Stimulated activated CD4-positive, alpha-beta T cell treated with anti-CD3 and anti-CD28 coated beads, TNF-alpha, amount 100 ng/mL, for 4 hours (primary cell): ENCODE results near the gene KCNE4.
"Not testable (repeated sequence)": the region's sequence is repeated elsewhere in the genome, so short reads cannot be mapped to it uniquely, and the experiment has no call there.

ENCODE experiments used
- DNase-seq, 3 experiments: peaks; one replicate each; pipeline ENCODE4 v3.0.0-alpha.2; 2020; ENCODE audit warnings: low read depth in 3 of 3

The KCNE4 gene

GRCh38 chr2:223057569-223057968, 5.6 kb downstream of the KCNE4 start:
- no peak for DNase-seq

- no peak for DNase-seq
Observed at GRCh38 chr2:223058952-223059716, 7.1 kb downstream of the KCNE4 start.

- no peak for DNase-seq
Observed at GRCh38 chr2:223060201-223060825, 8.3 kb downstream of the KCNE4 start.

- no peak for DNase-seq
Observed at GRCh38 chr2:223062396-223062795, 10.4 kb downstream of the KCNE4 start.

- no peak for DNase-seq
Observed at GRCh38 chr2:223065107-223065506, 13.1 kb downstream of the KCNE4 start.

- no peak for DNase-seq
Observed at GRCh38 chr2:223066721-223067120, 14.7 kb downstream of the KCNE4 start.

- DNase-seq = no peak
Observed at GRCh38 chr2:223068071-223068470, 16.1 kb downstream of the KCNE4 start.

- DNase-seq = no peak
Observed at GRCh38 chr2:223069465-223069864, 17.5 kb downstream of the KCNE4 start.

- DNase-seq = no peak
Observed at GRCh38 chr2:223069988-223070387, 18.0 kb downstream of the KCNE4 start.

- DNase-seq = no peak
Observed at GRCh38 chr2:223071139-223071538, 19.1 kb downstream of the KCNE4 start.

- no peak for DNase-seq
Observed at GRCh38 chr2:223072826-223073225, 20.8 kb downstream of the KCNE4 start.

GRCh38 chr2:223075301-223076270, 23.6 kb downstream of the KCNE4 start:
- no peak for DNase-seq

GRCh38 chr2:223076573-223076972, 24.6 kb downstream of the KCNE4 start:
- no peak for DNase-seq

- DNase-seq = no peak
Observed at GRCh38 chr2:223078482-223078881, 26.5 kb downstream of the KCNE4 start.

GRCh38 chr2:223079378-223079777, 27.4 kb downstream of the KCNE4 start:
- DNase-seq = no peak

GRCh38 chr2:223079925-223080324, 27.9 kb downstream of the KCNE4 start:
- no peak for DNase-seq

- not testable (repeated sequence) for DNase-seq
Observed at GRCh38 chr2:223080790-223081360, 28.9 kb downstream of the KCNE4 start.

GRCh38 chr2:223081789-223082188, 29.8 kb downstream of the KCNE4 start:
- DNase-seq = no peak

GRCh38 chr2:223082706-223083105, 30.7 kb downstream of the KCNE4 start:
- no peak for DNase-seq

- no peak for DNase-seq
Observed at GRCh38 chr2:223083402-223084070, 31.5 kb downstream of the KCNE4 start.

GRCh38 chr2:223084873-223085272, 32.9 kb downstream of the KCNE4 start:
- DNase-seq = no peak
